Lung (tissue), 12 donors: ENCODE measurements around the gene MTM1. TPM values are rescaled to one million over a fixed set of nuclear protein-coding genes. Genes with fewer than 3 reads are reported as not detected.
A peak's percentile ranks its signal among the peaks of the same experiment; 100 is the strongest.

ENCODE experiments used
- ATAC-seq: fragments of 200-7000 bp; cut with Tn5 transposase; one replicate; pipeline ENCODE4 v1.9.1; 2020; ENCODE audit warnings: moderate number of reproducible peaks; ENCODE audit not compliant: insufficient read depth, low FRiP score
- DNase-seq, 3 donors: peaks; one replicate each; pipeline ENCODE4 v3.0.0-alpha.2; 2013 to 2017
- H3K27ac ChIP-seq, 2 donors: one replicate each; pipeline ENCODE4 v1.5.1; 2013; ENCODE audit warnings: mild to moderate bottlenecking in 2 of 2, moderate library complexity in 2 of 2, control low read depth in 1 of 2, inconsistent platforms in 1 of 2, low read depth in 1 of 2, low read length in 1 of 2
- H3K27me3 ChIP-seq, 3 donors: one replicate each; pipeline ENCODE4 v1.5.1; 2013; ENCODE audit warnings: low read length in 2 of 3; ENCODE audit not compliant: control insufficient read depth in 3 of 3, insufficient read depth in 3 of 3
- H3K36me3 ChIP-seq, 4 donors: one replicate each; pipeline ENCODE4 v1.5.1; 2013; ENCODE audit warnings: low read length in 4 of 4, mild to moderate bottlenecking in 1 of 4, moderate library complexity in 1 of 4; ENCODE audit not compliant: control insufficient read depth in 4 of 4, insufficient read depth in 4 of 4
- H3K4me1 ChIP-seq, 5 donors: one replicate each; pipeline ENCODE4 v1.5.1; 2013; ENCODE audit warnings: low read length in 5 of 5, mild to moderate bottlenecking in 2 of 5, moderate library complexity in 1 of 5; ENCODE audit not compliant: control insufficient read depth in 5 of 5, insufficient read depth in 5 of 5
- H3K4me3 ChIP-seq: one replicate; pipeline ENCODE4 v1.5.1; 2013; ENCODE audit warnings: mild to moderate bottlenecking, control low read depth, moderate library complexity
- H3K9ac ChIP-seq, 2 donors: one replicate each; pipeline ENCODE4 v1.5.1; 2013; ENCODE audit warnings: low read length in 2 of 2, control low read depth in 1 of 2; ENCODE audit not compliant: insufficient read depth in 1 of 2
- H3K9me3 ChIP-seq, 4 donors: one replicate each; pipeline ENCODE4 v1.5.1; 2013; ENCODE audit warnings: low read length in 3 of 4, mild to moderate bottlenecking in 1 of 4, moderate library complexity in 1 of 4; ENCODE audit not compliant: control insufficient read depth in 4 of 4, insufficient read depth in 3 of 4
- WGBS, 2 donors: extraction: QIAGEN DNeasy Blood & Tissue Kit; methylation state at CpG; one replicate each; pipeline ENCODE4 v1.1.7; 2013; 5-methylcytosine and 5-hydroxymethylcytosine counted together
- polyA plus RNA-seq, 2 donors: library from polyadenylated mRNA; stranded (reverse); fragments of 200-250 nt; gene quantifications; one replicate each; pipeline ENCODE4 v1.2.1, GENCODE V29; 2013
- total RNA-seq, 2 donors: library from RNA; depleted of rRNA in 1 of 2; stranded (reverse); fragments of >200 nt in 1 of 2; gene quantifications; one replicate each; pipeline ENCODE4 v1.2.1, GENCODE V29; 2014 to 2021
- TF ChIP-seq, protein P1 (sequence below): IDR thresholded peaks from 2 replicates; pipeline ENCODE4 v1.5.1; 2012; ENCODE audit warnings: mild to moderate bottlenecking; ENCODE audit errors: control extremely low read depth, extremely low read depth
- donor health status: control.
- donor health status: control.
- donor health status: Bipolar disorder and iron deficiency.
- donor health status: healthy.
- donor health status: DM: yes; HTN: yes; CAD: no.

Gene MTM1
- total and polyA plus RNA-seq, 4 donors, result 4.6 to 31.2 (median 14.5) TPM

DNA sequence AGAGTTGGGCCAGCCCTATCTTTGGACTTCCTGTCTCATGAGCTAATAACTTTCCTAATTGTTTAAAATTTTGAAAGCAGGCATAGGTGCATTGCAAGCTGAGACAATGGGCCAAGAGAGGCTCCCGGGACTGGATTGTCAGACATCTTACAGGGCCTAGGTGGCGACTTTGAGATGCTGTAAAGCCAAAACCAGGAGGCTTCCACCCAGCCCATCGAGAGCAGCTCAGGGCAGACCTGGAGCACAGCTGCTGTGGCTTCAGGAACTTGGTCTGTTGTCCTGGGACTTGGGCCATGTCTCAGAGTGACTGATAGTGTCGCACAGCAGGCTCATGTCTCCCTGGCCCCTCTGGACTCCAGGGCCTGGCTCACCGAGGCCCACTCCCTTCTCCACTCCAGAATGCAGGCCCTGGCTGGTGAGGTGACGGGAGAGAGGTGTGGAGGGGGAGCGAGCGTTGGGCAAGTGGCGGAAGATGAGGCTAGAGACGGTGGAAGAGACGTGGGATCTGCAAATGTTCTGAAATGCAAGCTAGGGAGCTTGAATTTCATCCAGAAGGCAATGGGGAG, 24.1 kb upstream of the MTM1 start:
- Histone ChIP-seq H3K27me3 (no peaks in the 10 kb centered on the region), H3K4me3 (no peak overlapping the region), H3K27ac (no peak overlapping the region), H3K36me3 (no peaks in the 10 kb centered on the region), H3K4me1 (peaks cover 0 to 13% (median 0%) of the 10 kb centered on the region in 5 donors), H3K9me3 (peaks cover 0 to 4% (median 0%) of the 10 kb centered on the region in 4 donors), H3K9ac (no peak overlapping the region)
- 66 to 69% methylated on average over 11 of the region's 11 CpGs for WGBS, 2 donors
- ATAC-seq, result no peak
- DNase-seq, result peak in 1 of 3 donors; percentile 27
- TF ChIP-seq, protein P1, sequence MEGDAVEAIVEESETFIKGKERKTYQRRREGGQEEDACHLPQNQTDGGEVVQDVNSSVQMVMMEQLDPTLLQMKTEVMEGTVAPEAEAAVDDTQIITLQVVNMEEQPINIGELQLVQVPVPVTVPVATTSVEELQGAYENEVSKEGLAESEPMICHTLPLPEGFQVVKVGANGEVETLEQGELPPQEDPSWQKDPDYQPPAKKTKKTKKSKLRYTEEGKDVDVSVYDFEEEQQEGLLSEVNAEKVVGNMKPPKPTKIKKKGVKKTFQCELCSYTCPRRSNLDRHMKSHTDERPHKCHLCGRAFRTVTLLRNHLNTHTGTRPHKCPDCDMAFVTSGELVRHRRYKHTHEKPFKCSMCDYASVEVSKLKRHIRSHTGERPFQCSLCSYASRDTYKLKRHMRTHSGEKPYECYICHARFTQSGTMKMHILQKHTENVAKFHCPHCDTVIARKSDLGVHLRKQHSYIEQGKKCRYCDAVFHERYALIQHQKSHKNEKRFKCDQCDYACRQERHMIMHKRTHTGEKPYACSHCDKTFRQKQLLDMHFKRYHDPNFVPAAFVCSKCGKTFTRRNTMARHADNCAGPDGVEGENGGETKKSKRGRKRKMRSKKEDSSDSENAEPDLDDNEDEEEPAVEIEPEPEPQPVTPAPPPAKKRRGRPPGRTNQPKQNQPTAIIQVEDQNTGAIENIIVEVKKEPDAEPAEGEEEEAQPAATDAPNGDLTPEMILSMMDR, result no peak

DNA sequence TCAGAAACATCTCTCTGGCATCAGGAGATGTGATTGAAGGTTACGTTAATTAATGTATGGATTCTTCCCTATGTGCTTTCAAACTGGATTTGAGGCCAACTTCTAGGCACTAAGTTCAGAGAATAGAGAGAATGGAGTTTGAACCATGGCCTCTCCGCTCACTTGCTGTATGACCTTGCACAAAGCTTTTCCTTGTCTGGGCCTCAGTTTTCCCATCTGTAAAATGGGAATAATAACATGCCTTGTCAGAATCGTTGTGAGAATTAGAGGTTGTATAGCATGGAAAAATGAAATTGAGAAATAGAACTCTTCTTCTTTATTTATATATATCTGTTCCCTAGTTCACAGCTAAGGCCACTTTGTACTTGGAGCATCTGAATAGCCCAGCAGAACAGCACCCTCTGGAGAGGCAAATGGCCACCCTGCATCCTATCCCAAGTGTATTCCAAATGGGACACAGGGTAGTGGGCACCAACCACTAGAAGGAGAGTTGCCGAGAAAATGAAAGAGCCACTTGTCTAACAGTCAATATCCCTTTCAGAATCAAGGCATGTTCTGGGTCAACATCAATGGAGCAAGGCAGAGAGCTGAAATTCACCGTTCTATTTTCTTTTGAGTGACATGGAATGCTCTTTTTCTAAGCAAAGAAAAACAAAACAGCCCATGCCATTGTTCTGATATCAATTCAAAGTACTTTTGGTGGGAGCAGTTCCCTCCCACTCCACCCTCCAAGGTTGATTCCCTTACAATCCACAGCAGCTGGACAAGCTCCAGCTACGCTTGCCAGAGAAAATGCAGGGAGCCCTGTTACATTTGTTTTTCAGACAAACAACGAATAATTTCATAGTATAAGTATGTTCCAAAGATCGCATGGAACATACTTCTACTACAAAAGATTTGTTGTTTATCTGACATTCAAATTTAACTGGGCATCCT, 23.3 kb upstream of the MTM1 start:
- DNase-seq (peak in 1 of 3 donors; percentile 39), ATAC-seq (no peak)
- H3K27me3 ChIP-seq, result no peaks in the 10 kb centered on the region
- H3K4me3 ChIP-seq, result no peak overlapping the region
- no peak overlapping the region for H3K27ac ChIP-seq
- peaks cover 0 to 2% (median 0%) of the 10 kb centered on the region in 4 donors for H3K9me3 ChIP-seq
- H3K4me1 ChIP-seq, result peaks cover 0 to 13% (median 0%) of the 10 kb centered on the region in 5 donors
- 75 to 81% methylated on average over 8 of the region's 8 CpGs for WGBS, 2 donors
- TF ChIP-seq, protein P1, result no peak
- H3K9ac ChIP-seq, result no peak overlapping the region
- no peaks in the 10 kb centered on the region for H3K36me3 ChIP-seq

DNA sequence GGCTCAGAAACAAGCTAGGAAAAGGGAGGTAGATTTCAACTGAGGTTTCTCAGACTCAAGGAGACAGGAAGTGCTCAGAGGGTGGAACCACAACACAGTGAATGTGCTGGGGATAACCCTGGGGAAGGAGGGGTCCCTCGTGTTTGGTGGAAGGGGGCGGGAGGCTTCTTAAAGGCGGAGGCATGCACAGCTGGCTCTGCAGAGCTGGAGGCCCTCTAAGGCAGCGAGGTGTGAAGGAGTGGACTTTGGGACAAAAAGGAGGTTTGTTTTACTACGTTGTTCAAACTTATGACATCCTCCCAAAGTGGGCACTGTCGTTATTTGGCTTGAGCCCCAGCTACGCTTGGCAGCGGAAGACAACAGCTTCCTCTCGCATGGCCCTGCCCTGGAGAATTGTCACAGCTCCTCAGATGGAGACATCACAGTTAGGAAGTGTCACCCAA, 21.7 kb upstream of the MTM1 start:
- Histone ChIP-seq H3K36me3 (no peaks in the 10 kb centered on the region), H3K4me3 (no peak overlapping the region), H3K27me3 (peaks cover 0 to 2% (median 0%) of the 10 kb centered on the region in 3 donors), H3K9me3 (peaks cover 0 to 2% (median 0%) of the 10 kb centered on the region in 4 donors), H3K27ac (peak overlapping the region; percentile 42 to 79), H3K9ac (no peak overlapping the region), H3K4me1 (peaks cover 0 to 13% (median 0%) of the 10 kb centered on the region in 5 donors)
- ATAC-seq (no peak), DNase-seq (peak; percentile 32 to 61 (median 47))
- 15 to 47% methylated on average over 9 of the region's 9 CpGs for WGBS, 2 donors
- TF ChIP-seq, protein P1, result no peak
